ENCODE results near the gene STX16.

The STX16 gene

GRCh38 chr20:58723628-58723984 lies 72.5 kb downstream of the STX16 start:
- TF ChIP-seq SIN3A (IDR thresholded peaks at IDR 0.05; ENCODE audit: borderline replicate concordance, insufficient read depth, low read length) (no peak), FOXP2 (optimal IDR thresholded peaks at IDR 0.05; ENCODE audit: borderline replicate concordance, extremely low read depth, extremely low read length, insufficient read depth) (no peak), TAF1 (IDR thresholded peaks at IDR 0.05; ENCODE audit: borderline replicate concordance, insufficient read depth, low read length) (no peak), REST (IDR thresholded peaks at IDR 0.05; ENCODE audit: insufficient read depth in 1 of 2, low read depth in 2 of 2, low read length in 2 of 2) (no peak), POLR2AphosphoS5 (IDR thresholded peaks at IDR 0.05; ENCODE audit: low read depth, low read length) (no peak)

All from PFSK-1 (cell line).